Dendritic cell treated with granulocyte-macrophage colony-stimulating factor and Interleukin-4, amounts not matched to agents 40 ng/mL and 50 ng/mL, for 4 days (primary cell): ENCODE measurements around the gene ESR1.
"Not testable (repeated sequence)": the region's sequence is repeated elsewhere in the genome, so short reads cannot be mapped to it uniquely, and the experiment has no call there.

Source experiments
- H3K27ac Mint-ChIP-seq: one replicate; pipeline ENCODE4 v1.8.0; 2022; ENCODE audit warnings: mild to moderate bottlenecking, mixed read lengths
- H3K27me3 Mint-ChIP-seq: one replicate; pipeline ENCODE4 v1.8.0; 2022; ENCODE audit warnings: mild to moderate bottlenecking, mixed read lengths
- H3K36me3 Mint-ChIP-seq: one replicate; pipeline ENCODE4 v1.8.0; 2022; ENCODE audit warnings: low read depth, mixed read lengths
- H3K4me1 Mint-ChIP-seq: one replicate; pipeline ENCODE4 v1.8.0; 2022; ENCODE audit warnings: low read depth, mixed read lengths
- H3K4me3 Mint-ChIP-seq: one replicate; pipeline ENCODE4 v1.8.0; 2022; ENCODE audit warnings: mild to moderate bottlenecking, moderate library complexity, mixed read lengths
- H3K9me3 Mint-ChIP-seq: one replicate; pipeline ENCODE4 v1.8.0; 2022; ENCODE audit warnings: mixed read lengths
- intact Hi-C: fragments of 100-400 bp; cut with micrococcal nuclease; formaldehyde crosslinking; loops from one replicate; pipeline ENCODE4 v1.15.0; 2022

Gene ESR1

DNA sequence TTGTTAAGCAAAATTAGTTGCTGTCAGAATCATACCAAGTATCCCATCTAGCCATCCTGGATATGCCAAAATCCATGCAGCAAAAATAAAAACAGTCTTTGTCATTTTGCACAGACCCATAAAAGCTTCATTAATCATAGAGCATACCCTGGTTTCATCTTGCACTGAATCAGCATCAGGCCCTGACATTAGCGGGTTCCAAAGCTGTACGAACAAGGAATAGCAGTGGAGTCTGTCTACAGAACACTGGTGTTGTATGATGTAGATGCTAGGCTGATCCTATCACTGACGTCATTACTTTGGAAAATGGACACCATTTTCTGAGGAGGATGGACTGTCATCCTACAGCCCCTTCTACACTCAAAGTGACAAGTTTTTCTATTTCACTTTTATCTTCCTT, 315.6 kb downstream of the ESR1 start:
- Mint-ChIP-seq H3K9me3 (no peaks in the 10 kb centered on the region), H3K36me3 (peaks cover 28% of the 10 kb centered on the region), H3K27me3 (no peaks in the 10 kb centered on the region), H3K4me3 (no peak overlapping the region), H3K27ac (no peak overlapping the region), H3K4me1 (no peaks in the 10 kb centered on the region)
- intact Hi-C loops, result loop anchor here (10.0 kb wide), 1 partner anchor 428 kb away; no protein-coding TSS in a partner anchor

GRCh38 chr6:152124429-152125074, 317.1 kb downstream of the ESR1 start:
- intact Hi-C loops, result loop anchor here (1.0 to 10.0 kb wide), 3 partner anchors 359 to 683 kb away; no protein-coding TSS in a partner anchor
- H3K4me1 Mint-ChIP-seq, result peaks cover under 1% of the 10 kb centered on the region
- H3K9me3 Mint-ChIP-seq, result no peaks in the 10 kb centered on the region
- H3K36me3 Mint-ChIP-seq, result peaks cover 40% of the 10 kb centered on the region
- no peak overlapping the region for H3K27ac Mint-ChIP-seq
- H3K27me3 Mint-ChIP-seq, result no peaks in the 10 kb centered on the region
- no peak overlapping the region for H3K4me3 Mint-ChIP-seq

GRCh38 chr6:152127432-152128165, 320.1 kb downstream of the ESR1 start:
- intact Hi-C loops, result loop anchor here (10.0 kb wide), 1 partner anchor 433 kb away; no protein-coding TSS in a partner anchor
- Mint-ChIP-seq H3K36me3 (peaks cover 43% of the 10 kb centered on the region), H3K9me3 (no peaks in the 10 kb centered on the region), H3K27me3 (no peaks in the 10 kb centered on the region), H3K27ac (no peak overlapping the region), H3K4me1 (peaks cover 6% of the 10 kb centered on the region), H3K4me3 (no peak overlapping the region)

- Mint-ChIP-seq H3K4me1 (peaks cover 6% of the 10 kb centered on the region), H3K27me3 (no peaks in the 10 kb centered on the region), H3K27ac (no peak overlapping the region), H3K36me3 (peaks cover 63% of the 10 kb centered on the region), H3K9me3 (no peaks in the 10 kb centered on the region), H3K4me3 (no peak overlapping the region)
- intact Hi-C loops, result loop anchor here (10.0 kb wide), 1 partner anchor 435 kb away; no protein-coding TSS in a partner anchor
Measured at GRCh38 chr6:152129691-152130151, 322.2 kb downstream of the ESR1 start.

DNA sequence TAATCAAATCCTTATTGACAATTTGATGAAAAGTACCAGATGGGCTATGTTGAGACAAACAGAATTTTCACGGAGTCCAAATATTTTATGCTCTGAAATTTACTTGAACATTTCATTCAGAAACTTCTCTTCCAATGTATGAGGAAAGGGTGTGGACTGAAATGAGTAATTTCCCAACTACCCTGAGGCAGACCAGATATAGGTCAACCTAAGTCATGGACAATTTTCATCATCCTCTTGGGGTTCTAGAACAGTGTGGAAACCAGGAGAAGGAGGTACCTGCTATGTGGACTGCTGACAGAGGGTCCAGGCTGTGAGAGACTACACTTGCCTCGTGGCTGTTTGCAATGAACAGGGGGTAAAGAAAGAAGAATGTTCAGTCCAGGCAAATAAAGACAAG, 323.0 kb downstream of the ESR1 start:
- Mint-ChIP-seq H3K4me3 (no peak overlapping the region), H3K27me3 (no peaks in the 10 kb centered on the region), H3K4me1 (peaks cover 6% of the 10 kb centered on the region), H3K9me3 (no peaks in the 10 kb centered on the region), H3K36me3 (peaks cover 69% of the 10 kb centered on the region), H3K27ac (no peak overlapping the region)
- intact Hi-C loops, result no loop called here

GRCh38 chr6:152135755-152136448, 328.4 kb downstream of the ESR1 start:
- Mint-ChIP-seq H3K27me3 (no peaks in the 10 kb centered on the region), H3K9me3 (no peaks in the 10 kb centered on the region), H3K4me1 (no peaks in the 10 kb centered on the region), H3K27ac (no peak overlapping the region), H3K36me3 (peaks cover 95% of the 10 kb centered on the region), H3K4me3 (no peak overlapping the region)
- intact Hi-C loops, result no loop called here

GRCh38 chr6:152136449-152136825, 329.0 kb downstream of the ESR1 start:
- Mint-ChIP-seq H3K27me3 (no peaks in the 10 kb centered on the region), H3K4me3 (no peak overlapping the region), H3K4me1 (no peaks in the 10 kb centered on the region), H3K9me3 (no peaks in the 10 kb centered on the region), H3K36me3 (peaks cover 95% of the 10 kb centered on the region), H3K27ac (no peak overlapping the region)
- intact Hi-C loops, result no loop called here

DNA sequence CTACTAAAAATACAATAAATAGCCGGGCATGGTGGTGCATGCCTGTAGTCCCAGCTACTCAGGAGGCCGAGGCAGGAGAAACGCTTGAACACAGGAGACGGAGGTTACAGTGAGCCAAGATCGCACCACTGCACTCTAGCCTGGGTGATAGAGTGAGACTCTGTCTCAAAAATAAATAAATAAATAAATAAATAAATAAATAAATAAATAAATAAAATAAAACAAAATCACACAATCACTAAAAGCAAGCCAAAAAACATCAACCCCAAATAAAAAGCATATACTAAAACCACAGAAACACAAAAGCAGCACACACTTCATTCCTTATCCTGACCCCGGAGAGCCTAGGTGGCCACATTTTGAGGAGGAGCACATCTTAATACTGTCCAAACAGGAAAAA, 330.9 kb downstream of the ESR1 start:
- H3K4me1 Mint-ChIP-seq, intact Hi-C loops, H3K4me3 Mint-ChIP-seq, H3K27ac Mint-ChIP-seq, H3K27me3 Mint-ChIP-seq, H3K9me3 Mint-ChIP-seq: not testable (repeated sequence)
- H3K36me3 Mint-ChIP-seq, result peaks cover 78% of the 10 kb centered on the region

DNA sequence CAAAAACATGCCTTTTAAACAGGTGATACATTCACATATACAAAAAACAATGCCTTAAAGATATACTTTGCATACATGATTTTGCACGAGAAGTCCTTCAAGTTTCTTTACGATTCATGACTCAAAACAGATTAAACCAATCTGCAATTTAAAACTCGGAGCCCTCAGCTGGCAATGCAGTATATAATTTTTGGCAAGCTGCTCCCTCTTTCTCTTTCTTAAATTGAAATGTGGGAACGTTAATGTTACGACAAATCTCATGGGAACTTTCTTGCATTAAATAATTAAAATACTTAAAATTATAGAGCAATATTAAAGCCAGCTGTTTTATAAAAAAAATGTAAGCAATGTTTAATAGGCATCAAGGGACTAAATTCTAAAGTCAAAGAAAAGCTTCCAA, 334.6 kb downstream of the ESR1 start:
- H3K27ac Mint-ChIP-seq, result no peak overlapping the region
- H3K9me3 Mint-ChIP-seq, result no peaks in the 10 kb centered on the region
- H3K36me3 Mint-ChIP-seq, result peaks cover 57% of the 10 kb centered on the region
- no peak overlapping the region for H3K4me3 Mint-ChIP-seq
- H3K4me1 Mint-ChIP-seq, result no peaks in the 10 kb centered on the region
- intact Hi-C loops, result no loop called here
- no peaks in the 10 kb centered on the region for H3K27me3 Mint-ChIP-seq

DNA sequence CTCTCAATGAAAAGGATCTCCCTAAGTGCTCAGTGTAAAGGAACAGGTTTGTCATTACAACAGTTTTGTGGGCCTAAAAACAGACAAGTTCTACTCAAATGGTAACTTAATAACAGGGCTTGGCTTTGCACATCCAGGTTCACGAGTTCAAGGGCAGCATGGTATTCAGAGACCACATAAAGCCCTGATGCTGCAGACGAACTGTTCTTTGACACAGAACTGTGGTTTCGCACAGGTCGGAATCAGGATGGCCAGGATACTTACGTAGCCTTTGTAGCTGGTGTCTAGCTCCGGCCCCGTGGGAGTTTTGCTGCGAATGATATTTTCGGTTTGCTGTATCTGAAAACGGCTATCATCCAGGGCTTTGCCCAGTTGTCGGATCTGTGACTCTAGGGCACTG, 335.9 kb downstream of the ESR1 start:
- Mint-ChIP-seq H3K4me3 (no peak overlapping the region), H3K36me3 (peaks cover 60% of the 10 kb centered on the region), H3K27ac (no peak overlapping the region), H3K4me1 (no peaks in the 10 kb centered on the region), H3K9me3 (no peaks in the 10 kb centered on the region), H3K27me3 (no peaks in the 10 kb centered on the region)
- intact Hi-C loops, result no loop called here

- Mint-ChIP-seq H3K9me3 (no peaks in the 10 kb centered on the region), H3K4me3 (no peak overlapping the region), H3K4me1 (no peaks in the 10 kb centered on the region), H3K27me3 (no peaks in the 10 kb centered on the region), H3K27ac (no peak overlapping the region), H3K36me3 (peaks cover 55% of the 10 kb centered on the region)
- intact Hi-C loops, result no loop called here
Measured at GRCh38 chr6:152146385-152146784, 338.9 kb downstream of the ESR1 start.

- H3K4me1 Mint-ChIP-seq, result peaks cover 6% of the 10 kb centered on the region
- H3K36me3 Mint-ChIP-seq, result peaks cover 60% of the 10 kb centered on the region
- no peaks in the 10 kb centered on the region for H3K27me3 Mint-ChIP-seq
- no peaks in the 10 kb centered on the region for H3K9me3 Mint-ChIP-seq
- no peak overlapping the region for H3K4me3 Mint-ChIP-seq
- intact Hi-C loops, result no loop called here
- no peak overlapping the region for H3K27ac Mint-ChIP-seq
Measured at GRCh38 chr6:152147269-152147668, 339.8 kb downstream of the ESR1 start.

DNA sequence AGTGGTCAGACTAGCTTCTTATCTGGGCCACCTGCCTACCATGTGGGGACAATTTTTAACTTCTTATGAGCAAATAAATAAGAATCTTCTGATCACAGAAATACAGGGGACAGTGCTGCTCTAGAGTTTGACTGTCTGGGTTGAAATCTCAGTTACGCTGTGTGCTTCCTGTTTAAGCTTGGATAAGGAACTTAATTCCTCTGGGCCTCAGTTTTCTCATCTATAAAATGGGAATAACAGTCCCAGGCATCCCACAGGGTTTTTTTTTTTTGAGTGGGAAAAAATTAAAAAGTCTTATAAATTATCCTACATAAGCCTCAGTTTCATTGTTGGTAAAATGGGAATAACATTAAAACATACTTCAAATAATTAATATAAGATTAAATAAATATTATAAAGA, 340.9 kb downstream of the ESR1 start:
- intact Hi-C loops, result no loop called here
- Mint-ChIP-seq H3K27ac (no peak overlapping the region), H3K4me1 (peaks cover 8% of the 10 kb centered on the region), H3K36me3 (peaks cover 66% of the 10 kb centered on the region), H3K9me3 (no peaks in the 10 kb centered on the region), H3K27me3 (no peaks in the 10 kb centered on the region), H3K4me3 (no peak overlapping the region)

GRCh38 chr6:152150196-152150595, 342.7 kb downstream of the ESR1 start:
- Mint-ChIP-seq H3K9me3 (no peaks in the 10 kb centered on the region), H3K27ac (no peak overlapping the region), H3K4me3 (no peak overlapping the region), H3K27me3 (no peaks in the 10 kb centered on the region), H3K36me3 (peaks cover 75% of the 10 kb centered on the region), H3K4me1 (peaks cover 8% of the 10 kb centered on the region)
- intact Hi-C loops, result no loop called here
